ENCODE measurements around the gene SCYGR8.
"Not testable (repeated sequence)": the region's sequence is repeated elsewhere in the genome, so short reads cannot be mapped to it uniquely, and the experiment has no call there.

The SCYGR8 gene, protein sequence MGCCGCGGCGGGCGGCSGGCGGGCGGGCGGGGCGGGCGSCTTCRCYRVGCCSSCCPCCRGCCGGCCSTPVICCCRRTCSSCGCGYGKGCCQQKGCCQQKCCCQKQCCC

DNA sequence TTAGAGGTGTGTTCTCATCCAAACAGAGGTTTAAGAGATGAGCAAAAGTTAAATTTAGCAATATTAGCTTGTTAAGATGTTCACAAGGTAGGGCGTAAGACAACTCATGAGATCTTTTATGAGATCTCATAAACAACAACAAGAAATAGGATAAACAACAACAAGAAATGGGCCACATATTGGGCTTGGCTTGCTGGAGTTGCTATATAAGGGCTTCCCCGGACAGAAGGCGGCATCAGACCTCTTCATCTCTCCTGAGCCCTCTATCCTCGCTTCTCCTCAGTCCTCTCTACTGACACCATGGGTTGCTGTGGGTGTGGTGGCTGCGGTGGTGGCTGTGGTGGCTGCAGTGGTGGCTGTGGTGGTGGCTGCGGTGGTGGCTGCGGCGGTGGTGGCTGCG lies at the start of gene SCYGR8:
Gene SCYGR8, plus strand, starts transcription at position 301 of the 400 bp plus-strand sequence. Its CDS starts 0 bp downstream, at position 301.
- no peak for DNase-seq (ENCODE audit: low read depth in 2 of 2)

- no peak for DNase-seq (ENCODE audit: low read depth in 2 of 2)
These were observed 48.6 kb upstream of the SCYGR8 start for GRCh38 chr2:227696990-227697679.

DNA sequence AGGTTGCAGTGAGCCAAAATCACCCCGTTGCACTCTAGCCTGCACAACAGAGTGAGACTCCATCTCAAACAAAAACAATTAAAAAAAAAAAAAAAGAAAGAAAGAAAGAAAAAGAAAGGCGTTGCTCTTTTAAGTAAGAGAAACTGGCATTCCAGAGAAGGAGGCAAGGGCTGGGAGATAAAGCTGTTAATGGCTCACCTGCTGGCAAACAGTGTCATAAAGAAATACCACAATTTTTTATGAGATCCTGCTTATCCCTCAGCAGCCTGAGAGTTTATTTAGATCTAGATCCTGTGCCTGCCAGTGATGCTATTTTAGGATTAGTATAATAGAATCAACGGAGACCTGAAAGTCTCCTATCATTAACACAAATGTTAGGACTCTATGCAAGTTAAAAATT lies 44.1 kb upstream of the SCYGR8 start:
- no peak for DNase-seq (ENCODE audit: low read depth in 2 of 2)

DNA sequence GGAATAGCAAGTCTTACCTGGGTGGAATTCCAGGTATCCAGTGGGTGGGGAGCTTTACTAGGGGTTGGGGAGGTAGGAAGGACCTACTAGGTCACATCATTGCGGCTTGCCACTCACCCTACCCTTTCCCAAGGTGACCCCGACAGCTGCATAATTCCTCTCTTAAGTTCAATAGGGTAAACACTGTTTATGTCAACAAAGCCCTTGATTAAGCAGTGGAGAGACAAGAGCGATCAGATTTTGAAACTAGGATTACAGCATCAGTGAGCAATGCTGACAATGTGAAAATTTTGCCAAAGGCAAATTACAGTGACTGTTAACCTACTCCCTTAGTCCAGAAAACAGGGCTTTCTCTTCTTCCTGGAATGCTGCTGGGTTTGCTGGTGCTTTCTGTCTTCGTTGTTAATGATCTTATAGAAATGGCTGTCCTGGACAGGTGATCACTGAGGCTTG lies 42.4 kb upstream of the SCYGR8 start:
- DNase-seq (ENCODE audit: low read depth in 2 of 2): no peak

DNA sequence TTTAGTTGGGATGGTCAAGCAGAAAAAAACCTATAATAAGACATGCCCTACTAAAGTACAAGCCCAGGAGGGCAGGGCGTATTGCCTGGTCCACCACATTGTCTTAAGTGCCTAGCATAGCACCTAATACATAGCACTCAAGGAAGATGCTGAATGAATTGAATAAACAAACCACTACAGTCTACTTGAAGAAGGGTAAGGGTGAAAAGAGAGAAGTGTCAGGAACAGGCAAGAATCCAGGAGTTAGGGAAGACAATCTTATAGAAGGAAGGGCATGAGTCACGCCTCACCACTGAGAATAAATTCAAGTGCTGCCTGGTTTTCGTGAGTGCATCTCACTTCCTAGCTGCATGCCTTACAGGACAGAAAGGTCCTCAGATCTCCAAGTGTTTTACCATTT lies 41.7 kb upstream of the SCYGR8 start:
- no peak for DNase-seq (ENCODE audit: low read depth in 2 of 2)

DNA sequence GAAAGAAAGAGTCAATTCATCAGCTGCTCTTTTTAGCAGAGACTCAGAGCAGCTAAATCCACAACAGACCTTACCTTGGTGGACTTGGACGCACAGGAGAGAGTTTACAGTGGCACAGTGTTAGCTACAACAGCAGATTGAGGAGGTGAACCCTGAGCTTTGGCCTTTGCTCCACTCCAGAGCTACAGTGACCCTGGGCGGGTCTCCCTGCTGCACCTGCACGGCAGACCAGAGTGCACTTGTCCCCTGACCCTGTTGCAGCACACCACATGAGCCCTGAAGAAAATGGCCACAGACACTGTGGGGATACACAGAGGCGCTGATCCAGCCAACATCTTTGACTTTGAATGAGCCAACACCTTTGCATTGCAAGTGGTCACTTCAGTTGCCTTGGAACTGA lies 38.8 kb upstream of the SCYGR8 start:
- no peak for DNase-seq (ENCODE audit: low read depth in 2 of 2)

DNA sequence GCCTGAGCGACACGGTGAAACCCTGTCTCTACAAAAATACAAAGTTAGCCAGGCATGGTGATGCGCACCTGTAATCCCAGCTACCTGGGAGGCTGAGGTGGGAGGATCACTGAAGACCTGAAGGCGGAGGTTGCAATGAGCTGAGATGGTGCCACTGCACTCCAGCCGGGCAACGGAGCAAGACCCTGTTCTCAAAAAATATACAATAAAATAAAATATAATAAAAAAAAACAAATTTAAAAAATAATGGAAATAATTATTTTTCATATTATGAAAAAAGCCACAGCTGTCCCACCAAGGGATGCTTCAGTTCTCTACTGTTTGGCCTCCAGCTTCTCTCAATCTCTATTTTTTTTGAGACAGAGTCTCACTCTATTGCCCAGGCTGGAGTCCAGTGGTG lies 38.3 kb upstream of the SCYGR8 start:
- DNase-seq (ENCODE audit: low read depth in 2 of 2): no peak

DNA sequence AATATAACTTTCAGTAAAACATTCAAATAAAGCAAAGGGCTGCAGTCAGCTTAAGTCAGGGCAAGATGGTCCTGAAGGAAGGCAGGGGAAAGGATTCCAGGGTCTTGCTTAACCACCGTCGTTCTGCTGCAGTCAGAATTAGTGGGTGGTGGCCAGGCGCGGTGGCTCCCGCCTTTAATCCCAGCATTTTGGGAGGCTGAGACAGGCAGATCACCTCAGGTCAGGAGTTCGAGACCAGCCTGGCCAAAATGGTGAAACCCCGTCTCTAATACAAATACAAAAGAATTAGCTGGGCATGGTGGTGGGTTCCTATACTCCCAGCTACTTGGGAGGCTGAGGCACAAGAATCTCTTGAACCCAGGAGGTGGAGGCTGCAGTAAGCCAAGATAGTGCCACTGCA lies 34.7 kb upstream of the SCYGR8 start:
- no peak for DNase-seq (ENCODE audit: low read depth in 2 of 2)

DNA sequence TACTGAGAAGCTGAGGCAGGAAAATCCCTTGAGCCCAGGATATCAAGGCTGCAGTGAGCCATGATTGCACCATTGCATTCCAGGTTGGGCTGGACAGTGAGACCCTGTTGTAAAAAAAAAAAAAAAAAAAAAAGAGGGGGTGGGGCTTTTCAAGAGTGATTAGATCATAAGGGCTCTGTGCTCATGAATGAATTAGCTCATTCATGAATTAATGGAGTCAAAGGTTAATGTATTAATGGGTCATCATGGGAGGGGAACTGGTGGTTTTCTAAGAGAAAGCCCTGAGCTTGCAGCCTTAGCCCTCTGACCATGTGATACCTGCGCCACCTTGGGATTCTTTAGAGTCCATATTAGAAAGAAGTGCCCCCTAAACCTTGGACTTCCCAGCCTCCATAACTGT lies 32.4 kb upstream of the SCYGR8 start:
- DNase-seq (ENCODE audit: low read depth in 2 of 2): no peak

GRCh38 chr2:227716501-227716900 lies 29.2 kb upstream of the SCYGR8 start:
- no peak for DNase-seq (ENCODE audit: low read depth in 2 of 2)

DNA sequence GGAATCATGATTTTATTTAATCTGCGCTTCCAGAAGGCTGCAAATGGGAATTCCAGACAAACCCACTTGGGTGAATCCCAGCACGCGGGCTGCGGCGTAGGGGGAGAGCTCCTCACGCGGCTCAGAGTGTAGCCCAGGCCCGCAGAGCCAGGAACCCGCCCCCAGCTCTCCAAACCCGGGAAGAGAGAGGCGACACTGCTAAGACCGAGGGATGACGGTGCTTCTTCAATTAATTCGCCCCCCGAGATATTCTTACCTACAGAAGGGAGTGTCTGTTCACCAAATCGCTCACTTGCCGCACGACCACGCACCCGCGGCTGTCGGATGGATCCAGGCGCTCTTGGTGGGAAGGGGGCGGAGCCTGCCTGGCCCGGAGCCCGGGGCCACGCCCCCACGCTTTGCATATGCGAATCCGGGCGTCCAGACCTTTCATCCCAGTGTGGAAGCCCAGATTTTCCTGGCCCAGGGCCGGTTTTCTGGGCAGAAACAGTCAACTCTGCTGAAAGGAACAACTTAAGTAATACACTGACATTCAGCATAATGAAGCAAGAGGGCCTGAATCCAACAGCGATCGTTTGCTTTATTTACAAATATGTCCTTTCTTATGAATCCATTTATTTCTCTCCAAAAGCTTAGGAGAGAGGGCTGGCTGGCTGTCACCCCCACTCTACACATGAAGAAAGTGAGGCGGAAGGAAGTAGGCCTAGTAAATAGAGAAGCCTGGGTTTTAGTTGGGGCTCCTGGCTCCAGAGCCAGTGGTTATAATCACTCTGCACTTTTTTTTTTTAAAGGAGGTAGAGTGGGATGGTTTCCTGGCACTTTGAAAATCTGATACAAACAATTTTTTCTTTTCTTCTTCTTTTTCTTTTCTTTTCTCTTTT lies 27.8 kb upstream of the SCYGR8 start, which contains the start of gene SLC19A3:
Gene SLC19A3, minus strand, starts transcription at position 342 of the 881 bp plus-strand sequence. CDS start 15,710 bp downstream, outside the sequence.
- DNase-seq (ENCODE audit: low read depth in 2 of 2): peak; percentile 49 to 53

- no peak for DNase-seq (ENCODE audit: low read depth in 2 of 2)
These were observed 26.1 kb upstream of the SCYGR8 start for GRCh38 chr2:227719641-227720040.

DNA sequence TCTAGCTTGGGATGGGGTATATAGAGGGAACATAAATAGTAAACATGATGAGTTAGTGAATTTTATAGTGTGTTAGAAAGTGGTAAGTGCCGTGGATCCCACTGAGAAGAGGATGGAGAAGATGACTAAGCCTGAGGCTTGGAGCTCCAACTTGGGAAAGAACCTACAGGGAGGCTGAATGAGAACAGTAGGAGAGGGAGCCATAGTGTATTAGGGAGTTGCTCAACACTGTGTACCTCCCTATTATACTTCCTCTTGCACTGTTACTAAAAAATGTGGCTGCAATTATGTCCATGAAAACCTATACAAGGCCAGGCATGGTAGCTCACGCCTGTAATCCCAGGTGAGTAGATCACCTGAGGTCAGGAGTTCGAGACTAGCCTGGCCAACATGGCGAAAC lies 25.0 kb upstream of the SCYGR8 start:
- no peak for DNase-seq (ENCODE audit: low read depth in 2 of 2)

- not testable (repeated sequence) for DNase-seq (ENCODE audit: low read depth in 2 of 2)
These were observed 22.9 kb upstream of the SCYGR8 start for GRCh38 chr2:227722821-227723220.

DNA sequence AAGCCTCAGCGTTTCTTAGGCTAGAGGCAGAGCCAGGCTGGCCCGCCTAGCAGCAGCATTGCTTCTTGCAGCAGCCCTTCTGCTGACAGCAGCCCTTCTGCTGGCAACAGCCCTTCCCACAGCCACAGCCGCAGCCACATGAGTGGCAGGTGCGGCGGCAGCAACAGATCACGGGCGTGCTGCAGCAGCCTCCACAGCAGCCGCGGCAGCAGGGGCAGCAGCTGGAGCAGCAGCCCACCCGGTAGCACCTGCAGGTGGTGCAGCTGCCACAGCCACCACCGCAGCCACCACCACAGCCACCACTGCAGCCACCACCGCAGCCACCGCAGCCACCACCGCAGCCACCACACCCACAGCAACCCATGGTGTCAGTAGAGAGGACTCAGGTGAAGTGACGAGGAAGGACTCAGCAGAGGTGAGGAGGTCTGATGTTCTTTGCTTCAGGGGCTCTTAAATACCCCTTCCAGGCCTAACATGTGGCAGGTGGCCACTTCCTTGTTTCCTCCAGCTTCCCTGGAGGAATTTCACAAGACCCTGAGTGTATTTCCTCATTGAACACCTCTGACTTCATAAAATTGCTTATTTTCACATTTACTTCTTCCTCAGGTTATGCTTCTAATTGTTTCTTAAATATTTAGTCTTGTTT lies 21.2 kb upstream of the SCYGR8 start, which contains the start of gene SCYGR6:
Gene SCYGR6, minus strand, starts transcription at position 364 of the 646 bp plus-strand sequence. Its CDS starts 0 bp downstream, at position 364.
- DNase-seq (ENCODE audit: low read depth in 2 of 2): no peak

DNA sequence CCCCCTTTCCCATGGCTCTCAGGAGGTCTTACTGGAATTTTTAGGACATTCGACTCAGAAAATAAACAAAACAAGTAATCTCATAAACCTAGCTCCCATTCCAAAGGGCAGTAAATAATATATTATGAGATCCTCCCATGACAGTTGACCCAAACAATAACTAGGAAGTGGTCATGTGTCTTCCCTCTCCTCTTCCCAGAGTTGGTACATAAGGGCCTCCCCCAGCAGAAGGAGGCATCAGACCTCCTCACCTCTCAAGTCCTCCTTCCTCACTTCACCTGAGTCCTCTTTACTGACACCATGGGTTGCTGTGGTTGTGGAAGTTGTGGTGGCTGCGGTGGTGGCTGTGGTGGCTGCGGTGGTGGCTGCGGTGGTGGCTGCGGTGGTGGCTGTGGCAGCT lies 17.7 kb upstream of the SCYGR8 start, which contains the start of gene SCYGR7:
Gene SCYGR7, plus strand, starts transcription at position 301 of the 400 bp plus-strand sequence. Its CDS starts 0 bp downstream, at position 301.
- no peak for DNase-seq (ENCODE audit: low read depth in 2 of 2)

DNA sequence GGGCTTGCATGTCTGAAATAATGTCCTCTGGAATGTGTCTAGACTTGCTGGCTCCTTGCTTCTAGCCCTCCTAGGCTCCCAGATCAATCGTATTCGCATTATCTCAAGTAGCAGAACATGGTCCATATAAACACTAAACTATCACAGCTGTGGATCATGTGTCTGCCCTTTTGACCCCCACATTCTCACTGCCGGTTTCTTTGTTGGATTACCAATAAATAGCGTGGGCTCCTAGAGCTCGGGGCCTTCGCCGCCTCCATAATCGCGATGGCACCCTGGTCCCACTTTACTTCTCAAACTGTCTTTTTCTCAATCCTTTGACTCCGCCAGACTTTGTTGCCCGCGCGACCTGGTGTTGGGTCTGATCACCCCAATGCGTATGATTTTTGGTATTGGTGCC lies 6.3 kb upstream of the SCYGR8 start:
- no peak for DNase-seq (ENCODE audit: low read depth in 2 of 2)

- not testable (repeated sequence) for DNase-seq (ENCODE audit: low read depth in 2 of 2)
These were observed 5.0 kb upstream of the SCYGR8 start for GRCh38 chr2:227740705-227741104.

- no peak for DNase-seq (ENCODE audit: low read depth in 2 of 2)
These were observed 2.4 kb downstream of the SCYGR8 start for GRCh38 chr2:227748079-227748478.

GRCh38 chr2:227756261-227756660 lies 10.6 kb downstream of the SCYGR8 start:
- not testable (repeated sequence) for DNase-seq (ENCODE audit: low read depth in 2 of 2)

DNA sequence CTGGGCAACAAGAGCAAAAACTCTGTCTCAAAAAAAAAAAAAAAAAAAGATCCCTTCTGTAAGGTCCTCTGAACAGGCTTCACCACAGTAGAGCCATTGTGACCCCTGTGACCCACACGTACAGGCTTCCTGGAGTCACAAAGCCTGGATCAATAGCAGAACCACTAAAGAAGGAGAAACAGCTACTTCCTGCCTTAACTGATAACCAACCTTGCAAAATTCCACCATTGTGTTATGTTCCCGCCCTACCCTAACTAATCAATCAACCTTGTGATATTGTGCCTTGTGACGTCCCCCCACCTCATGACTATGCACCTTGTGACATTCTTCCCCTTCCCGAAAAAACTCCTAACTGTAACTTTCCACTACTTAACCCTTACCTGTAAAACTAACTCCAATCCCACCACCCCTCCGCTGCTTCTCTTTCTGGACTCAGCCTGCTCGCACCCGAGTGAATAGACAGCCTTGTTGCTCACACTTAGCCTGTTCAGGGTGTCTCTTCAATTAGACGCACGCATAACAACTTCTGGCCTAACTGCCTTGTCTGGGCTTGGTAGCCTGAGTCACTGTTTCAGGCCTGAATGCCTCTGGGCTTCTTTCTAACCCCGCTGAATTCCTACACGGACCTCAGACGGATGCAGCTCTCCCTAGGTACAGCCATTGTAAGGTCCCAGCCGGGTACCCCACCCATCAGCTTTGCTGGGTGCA lies 13.9 kb downstream of the SCYGR8 start:
- DNase-seq (ENCODE audit: low read depth in 2 of 2): no peak
